Measurements from ENCODE around the gene TSPEAR. TPM values are rescaled to one million over a fixed set of nuclear protein-coding genes. Genes with fewer than 3 reads are reported as not detected.
"Not testable (repeated sequence)": the region's sequence is repeated elsewhere in the genome, so short reads cannot be mapped to it uniquely, and the experiment has no call there.

The TSPEAR gene
- total RNA-seq, 4 donors from 2014 or later: not detected

DNA sequence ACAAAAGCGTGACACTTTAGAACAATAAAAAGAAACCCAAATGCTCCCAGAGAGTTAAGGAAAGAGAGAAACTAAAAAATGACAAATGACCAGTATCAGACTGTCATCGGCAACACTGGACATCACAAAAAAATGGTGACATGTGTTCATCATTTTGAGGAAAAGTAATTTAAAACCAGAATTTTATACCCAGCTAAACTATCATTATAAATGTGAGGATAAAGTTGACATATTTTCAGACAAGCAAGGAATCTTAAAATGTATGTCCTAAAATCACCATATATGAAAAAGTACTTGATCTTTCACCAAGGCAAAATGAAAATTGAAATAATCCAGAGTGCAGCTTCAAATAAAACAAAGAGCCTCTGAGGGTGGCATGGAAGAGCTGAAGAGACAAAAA is 66.5 kb downstream of the TSPEAR start:
- DNase-seq (ENCODE audit: low spot score in 2 of 2): no peak
- H3K4me1 ChIP-seq: no peaks in the 10 kb centered on the region
- H3K9me3 ChIP-seq: peaks cover 0 to 51% (median 4%) of the 10 kb centered on the region in 4 donors
- TF ChIP-seq POLR2A (IDR thresholded peaks at IDR 0.05): no peak
- TF ChIP-seq EP300 (IDR thresholded peaks at IDR 0.05): no peak
- TF ChIP-seq, protein P1, sequence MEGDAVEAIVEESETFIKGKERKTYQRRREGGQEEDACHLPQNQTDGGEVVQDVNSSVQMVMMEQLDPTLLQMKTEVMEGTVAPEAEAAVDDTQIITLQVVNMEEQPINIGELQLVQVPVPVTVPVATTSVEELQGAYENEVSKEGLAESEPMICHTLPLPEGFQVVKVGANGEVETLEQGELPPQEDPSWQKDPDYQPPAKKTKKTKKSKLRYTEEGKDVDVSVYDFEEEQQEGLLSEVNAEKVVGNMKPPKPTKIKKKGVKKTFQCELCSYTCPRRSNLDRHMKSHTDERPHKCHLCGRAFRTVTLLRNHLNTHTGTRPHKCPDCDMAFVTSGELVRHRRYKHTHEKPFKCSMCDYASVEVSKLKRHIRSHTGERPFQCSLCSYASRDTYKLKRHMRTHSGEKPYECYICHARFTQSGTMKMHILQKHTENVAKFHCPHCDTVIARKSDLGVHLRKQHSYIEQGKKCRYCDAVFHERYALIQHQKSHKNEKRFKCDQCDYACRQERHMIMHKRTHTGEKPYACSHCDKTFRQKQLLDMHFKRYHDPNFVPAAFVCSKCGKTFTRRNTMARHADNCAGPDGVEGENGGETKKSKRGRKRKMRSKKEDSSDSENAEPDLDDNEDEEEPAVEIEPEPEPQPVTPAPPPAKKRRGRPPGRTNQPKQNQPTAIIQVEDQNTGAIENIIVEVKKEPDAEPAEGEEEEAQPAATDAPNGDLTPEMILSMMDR (IDR thresholded peaks at IDR 0.05): no peak
- H3K4me3 ChIP-seq: no peak overlapping the region
- H3K36me3 ChIP-seq: no peaks in the 10 kb centered on the region
- 48 to 90% methylated on average over 2 of the region's 2 CpGs for WGBS, 2 donors
- no peaks in the 10 kb centered on the region for H3K27me3 ChIP-seq
- no peak overlapping the region for H3K27ac ChIP-seq

DNA sequence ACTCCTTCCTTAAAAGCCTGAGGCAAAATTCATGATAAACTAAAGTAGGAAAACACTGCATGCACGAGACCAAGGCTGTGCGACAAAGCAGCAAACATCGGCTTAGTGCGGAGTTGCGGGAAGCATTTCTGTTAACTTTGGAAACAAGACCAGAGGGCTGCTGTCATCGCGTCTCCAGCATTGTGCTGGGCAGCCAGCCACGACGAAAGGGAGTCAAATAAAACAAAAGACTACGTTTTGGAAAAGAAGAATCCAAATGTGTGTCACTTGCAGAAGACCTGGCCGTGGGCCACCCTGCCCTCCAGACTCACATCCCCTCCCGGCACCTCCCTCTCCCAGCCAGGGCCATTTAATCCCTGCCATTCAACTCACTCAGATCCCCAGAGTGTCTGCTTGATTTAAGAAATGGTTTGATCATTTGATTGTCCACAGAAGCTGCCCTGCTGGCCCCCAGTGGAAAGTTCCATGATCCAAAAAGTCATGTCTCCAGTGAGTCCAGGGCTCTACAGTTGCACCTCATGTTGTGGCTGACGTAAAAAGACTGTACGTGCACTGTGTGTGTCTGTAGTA is 67.5 kb downstream of the TSPEAR start:
- WGBS, 2 donors: 50 to 81% methylated on average over 14 of the region's 14 CpGs
- TF ChIP-seq EP300 (IDR thresholded peaks at IDR 0.05): no peak
- TF ChIP-seq, protein P1 (IDR thresholded peaks at IDR 0.05): no peak
- no peaks in the 10 kb centered on the region for H3K27me3 ChIP-seq
- DNase-seq (ENCODE audit: low spot score in 2 of 2): no peak
- no peak overlapping the region for H3K4me3 ChIP-seq
- H3K27ac ChIP-seq: no peak overlapping the region
- no peaks in the 10 kb centered on the region for H3K36me3 ChIP-seq
- H3K9me3 ChIP-seq: peaks cover 0 to 43% (median 4%) of the 10 kb centered on the region in 4 donors
- no peaks in the 10 kb centered on the region for H3K4me1 ChIP-seq

DNA sequence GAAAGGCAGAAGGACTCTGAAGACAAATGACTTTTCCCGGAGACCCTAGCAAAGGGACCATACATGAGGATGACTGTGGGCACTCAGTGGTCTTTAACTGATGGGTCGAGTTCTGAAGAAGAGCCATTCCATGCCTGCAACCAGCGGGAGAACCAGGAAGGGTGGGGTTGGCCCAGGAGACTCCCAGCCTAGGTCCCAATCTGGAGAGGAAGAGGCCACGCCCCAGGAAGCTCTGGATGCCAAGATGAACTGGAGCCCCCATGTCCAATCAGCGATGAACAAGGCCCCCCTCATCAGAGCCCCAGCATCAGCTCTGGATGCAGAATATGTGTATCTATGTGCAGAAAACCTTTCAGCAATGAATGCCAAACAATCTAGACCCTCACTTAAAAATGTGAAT is 70.6 kb downstream of the TSPEAR start:
- no peak for DNase-seq (ENCODE audit: low spot score in 2 of 2)
- Histone ChIP-seq H3K27me3 (no peaks in the 10 kb centered on the region), H3K4me1 (no peaks in the 10 kb centered on the region), H3K9me3 (peaks cover 0 to 43% (median 4%) of the 10 kb centered on the region in 4 donors), H3K4me3 (no peak overlapping the region), H3K36me3 (no peaks in the 10 kb centered on the region), H3K27ac (no peak overlapping the region)
- TF ChIP-seq POLR2A (IDR thresholded peaks at IDR 0.05): no peak
- no peak for TF ChIP-seq EP300 (IDR thresholded peaks at IDR 0.05)
- WGBS, 2 donors: 91 to 96% methylated on average over 5 of the region's 5 CpGs

DNA sequence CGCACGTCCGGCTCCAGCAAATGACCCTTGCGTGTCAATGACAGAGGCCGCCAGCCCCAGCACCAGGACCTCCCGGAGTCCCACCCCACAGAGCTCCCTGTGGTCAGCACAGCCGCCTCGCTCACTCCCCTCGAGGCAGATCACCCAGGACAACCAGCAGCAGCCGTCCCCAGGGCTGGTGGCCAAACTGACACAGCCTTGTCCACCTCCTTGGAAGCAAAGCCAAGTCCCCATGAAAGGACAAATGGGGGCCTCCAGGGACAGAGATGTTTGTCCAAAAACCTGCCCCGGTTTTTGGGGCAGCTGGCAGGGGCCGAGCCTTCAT is 72.1 kb downstream of the TSPEAR start:
- H3K4me3 ChIP-seq: no peak overlapping the region
- no peaks in the 10 kb centered on the region for H3K4me1 ChIP-seq
- peaks cover 0 to 29% (median 0%) of the 10 kb centered on the region in 4 donors for H3K9me3 ChIP-seq
- H3K36me3 ChIP-seq: no peaks in the 10 kb centered on the region
- DNase-seq (ENCODE audit: low spot score in 2 of 2): no peak
- WGBS, 2 donors: 72 to 79% methylated on average over 9 to 12 of the region's 12 CpGs
- no peak overlapping the region for H3K27ac ChIP-seq
- H3K27me3 ChIP-seq: no peaks in the 10 kb centered on the region
- no peak for TF ChIP-seq EP300 (IDR thresholded peaks at IDR 0.05)
- TF ChIP-seq, protein P1 (IDR thresholded peaks at IDR 0.05): no peak
- TF ChIP-seq POLR2A (IDR thresholded peaks at IDR 0.05): no peak

DNA sequence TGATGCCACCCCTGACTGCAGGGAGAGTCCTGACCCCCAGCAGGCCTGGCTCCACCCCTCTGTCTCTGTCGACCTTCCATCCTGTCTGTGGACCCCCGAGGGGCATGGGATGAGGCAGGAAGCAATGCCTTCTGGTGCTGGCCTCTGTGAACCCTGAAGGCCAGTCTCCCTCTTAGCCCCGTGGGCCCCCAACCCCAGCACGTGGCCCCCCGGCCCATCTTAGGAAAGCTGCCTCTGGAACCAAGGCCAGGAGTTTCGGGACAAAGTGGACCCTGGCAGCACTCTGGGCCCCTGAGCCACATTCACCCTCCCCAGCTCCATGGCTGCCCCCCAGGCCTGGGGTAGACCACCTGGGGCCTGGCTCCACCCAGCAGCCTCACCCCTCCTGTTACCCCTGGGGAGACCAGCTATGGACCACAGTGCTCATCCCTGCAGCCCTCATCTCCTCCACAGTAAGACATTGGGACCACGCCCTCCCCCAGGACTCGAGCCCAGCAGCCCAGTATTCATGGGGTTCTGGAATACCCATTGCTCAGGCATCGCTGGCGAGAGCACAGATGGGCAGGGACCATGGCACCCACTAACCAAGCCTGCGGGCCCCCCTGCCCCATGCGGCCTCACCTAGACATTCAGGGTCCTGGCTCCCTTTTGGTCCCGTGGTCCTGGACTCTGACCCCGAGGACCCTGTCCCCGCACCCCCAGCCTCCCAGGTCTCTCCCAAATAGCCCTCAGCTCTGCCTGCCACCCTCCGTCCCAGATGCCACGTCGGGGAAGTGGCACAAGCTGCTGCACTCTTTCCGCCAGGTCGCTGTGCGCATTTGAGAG is 72.7 kb downstream of the TSPEAR start:
- peaks cover 0 to 23% (median 0%) of the 10 kb centered on the region in 4 donors for H3K9me3 ChIP-seq
- H3K4me3 ChIP-seq; H3K36me3 ChIP-seq; H3K4me1 ChIP-seq; H3K27ac ChIP-seq; H3K27me3 ChIP-seq; DNase-seq (ENCODE audit: low spot score in 2 of 2): not testable (repeated sequence)
- WGBS, 2 donors: 80 to 90% methylated on average over 9 to 19 of the region's 21 CpGs

DNA sequence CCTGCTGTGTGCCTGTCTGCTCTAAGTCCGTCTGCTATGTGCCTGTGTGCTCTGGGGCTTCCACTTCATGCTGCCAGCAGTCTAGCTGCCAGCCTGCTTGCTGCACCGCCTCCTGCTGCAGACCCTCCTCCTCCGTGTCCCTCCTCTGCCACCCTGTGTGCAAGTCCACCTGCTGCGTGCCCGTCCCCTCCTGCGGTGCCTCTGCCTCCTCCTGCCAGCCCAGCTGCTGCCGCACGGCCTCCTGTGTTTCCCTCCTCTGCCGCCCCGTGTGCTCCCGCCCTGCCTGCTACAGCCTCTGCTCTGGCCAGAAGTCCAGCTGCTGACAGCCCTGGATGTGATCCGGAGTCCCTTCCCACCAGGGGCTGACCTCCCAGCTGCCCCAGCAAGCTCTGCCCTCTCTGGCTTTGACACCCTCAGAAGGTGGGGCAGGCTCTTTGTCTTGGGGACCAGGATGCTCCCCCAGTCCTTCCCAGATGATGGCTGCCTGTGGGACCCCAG is 73.5 kb downstream of the TSPEAR start:
- not testable (repeated sequence) for H3K27me3 ChIP-seq; H3K36me3 ChIP-seq; H3K27ac ChIP-seq; H3K4me1 ChIP-seq; H3K4me3 ChIP-seq; DNase-seq (ENCODE audit: low spot score in 2 of 2)
- WGBS, 2 donors: 57 to 59% methylated on average over 9 to 11 of the region's 12 CpGs
- peaks cover 0 to 18% (median 0%) of the 10 kb centered on the region in 4 donors for H3K9me3 ChIP-seq
